ENCODE data around the gene NELL1. TPM values are rescaled to one million over a fixed set of nuclear protein-coding genes. Genes with fewer than 3 reads are reported as not detected.

The NELL1 gene
- total and polyA plus RNA-seq, 2 donors from 2014 or later = 0.31 to 14.8 TPM

DNA sequence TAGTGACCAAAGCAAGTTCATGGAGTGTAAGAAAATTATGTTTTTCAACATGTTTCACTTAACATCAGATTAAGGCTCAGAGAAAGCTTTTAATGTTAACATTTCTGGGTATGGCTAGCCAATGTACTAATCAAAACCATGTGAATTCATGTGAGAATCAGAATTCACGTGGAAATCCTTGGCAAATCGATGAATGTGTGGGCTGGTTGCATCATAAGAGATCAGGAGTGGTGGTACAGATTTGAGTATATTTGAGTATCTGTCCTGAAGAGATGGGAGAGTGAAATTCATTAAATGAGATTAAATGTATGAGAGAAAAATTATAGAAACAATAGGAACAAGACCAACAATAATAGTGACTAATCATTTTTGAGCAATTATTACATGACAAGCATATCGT is 884.9 kb downstream of the NELL1 start:
- TF ChIP-seq, protein P1, sequence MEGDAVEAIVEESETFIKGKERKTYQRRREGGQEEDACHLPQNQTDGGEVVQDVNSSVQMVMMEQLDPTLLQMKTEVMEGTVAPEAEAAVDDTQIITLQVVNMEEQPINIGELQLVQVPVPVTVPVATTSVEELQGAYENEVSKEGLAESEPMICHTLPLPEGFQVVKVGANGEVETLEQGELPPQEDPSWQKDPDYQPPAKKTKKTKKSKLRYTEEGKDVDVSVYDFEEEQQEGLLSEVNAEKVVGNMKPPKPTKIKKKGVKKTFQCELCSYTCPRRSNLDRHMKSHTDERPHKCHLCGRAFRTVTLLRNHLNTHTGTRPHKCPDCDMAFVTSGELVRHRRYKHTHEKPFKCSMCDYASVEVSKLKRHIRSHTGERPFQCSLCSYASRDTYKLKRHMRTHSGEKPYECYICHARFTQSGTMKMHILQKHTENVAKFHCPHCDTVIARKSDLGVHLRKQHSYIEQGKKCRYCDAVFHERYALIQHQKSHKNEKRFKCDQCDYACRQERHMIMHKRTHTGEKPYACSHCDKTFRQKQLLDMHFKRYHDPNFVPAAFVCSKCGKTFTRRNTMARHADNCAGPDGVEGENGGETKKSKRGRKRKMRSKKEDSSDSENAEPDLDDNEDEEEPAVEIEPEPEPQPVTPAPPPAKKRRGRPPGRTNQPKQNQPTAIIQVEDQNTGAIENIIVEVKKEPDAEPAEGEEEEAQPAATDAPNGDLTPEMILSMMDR (IDR thresholded peaks at IDR 0.05; ENCODE audit: borderline replicate concordance, extremely low read depth, insufficient read depth) = no peak
- intact Hi-C loops (cut with DNase I) = no loop called here
- no peak overlapping the region for H3K9ac ChIP-seq (ENCODE audit: low read length in 3 of 3)
- no peaks in the 10 kb centered on the region for H3K4me1 ChIP-seq (ENCODE audit: control insufficient read depth in 2 of 3, insufficient read depth in 2 of 3, low read depth in 1 of 3, low read length in 3 of 3)
- H3K27ac ChIP-seq (ENCODE audit: low read depth in 2 of 2, low read length in 2 of 2) = no peak overlapping the region
- DNase-seq = no peak
- H3K4me3 ChIP-seq (ENCODE audit: low read length in 3 of 3) = no peak overlapping the region
- no peak for FAIRE-seq
- no peaks in the 10 kb centered on the region for H3K27me3 ChIP-seq (ENCODE audit: control insufficient read depth, insufficient read depth, low read length)
- no peaks in the 10 kb centered on the region for H3K36me3 ChIP-seq (ENCODE audit: control insufficient read depth in 2 of 3, insufficient read depth in 3 of 3, low read length in 3 of 3)
- no peaks in the 10 kb centered on the region for H3K9me3 ChIP-seq (ENCODE audit: control insufficient read depth in 2 of 3, insufficient read depth in 1 of 3, low read length in 3 of 3)

GRCh38 chr11:21556926-21557325 is 887.5 kb downstream of the NELL1 start:
- no peak overlapping the region for H3K9ac ChIP-seq (ENCODE audit: low read length in 3 of 3)
- H3K27ac ChIP-seq (ENCODE audit: low read depth in 2 of 2, low read length in 2 of 2) = no peak overlapping the region
- H3K4me3 ChIP-seq (ENCODE audit: low read length in 3 of 3) = no peak overlapping the region
- no peaks in the 10 kb centered on the region for H3K27me3 ChIP-seq (ENCODE audit: control insufficient read depth, insufficient read depth, low read length)
- TF ChIP-seq, protein P1 (IDR thresholded peaks at IDR 0.05; ENCODE audit: borderline replicate concordance, extremely low read depth, insufficient read depth) = no peak
- H3K36me3 ChIP-seq (ENCODE audit: control insufficient read depth in 2 of 3, insufficient read depth in 3 of 3, low read length in 3 of 3) = no peaks in the 10 kb centered on the region
- no peaks in the 10 kb centered on the region for H3K9me3 ChIP-seq (ENCODE audit: control insufficient read depth in 2 of 3, insufficient read depth in 1 of 3, low read length in 3 of 3)
- peaks cover 0 to 5% (median 2%) of the 10 kb centered on the region in 3 donors for H3K4me1 ChIP-seq (ENCODE audit: control insufficient read depth in 2 of 3, insufficient read depth in 2 of 3, low read depth in 1 of 3, low read length in 3 of 3)
- intact Hi-C loops (cut with DNase I) = no loop called here
- FAIRE-seq = no peak
- DNase-seq = no peak

DNA sequence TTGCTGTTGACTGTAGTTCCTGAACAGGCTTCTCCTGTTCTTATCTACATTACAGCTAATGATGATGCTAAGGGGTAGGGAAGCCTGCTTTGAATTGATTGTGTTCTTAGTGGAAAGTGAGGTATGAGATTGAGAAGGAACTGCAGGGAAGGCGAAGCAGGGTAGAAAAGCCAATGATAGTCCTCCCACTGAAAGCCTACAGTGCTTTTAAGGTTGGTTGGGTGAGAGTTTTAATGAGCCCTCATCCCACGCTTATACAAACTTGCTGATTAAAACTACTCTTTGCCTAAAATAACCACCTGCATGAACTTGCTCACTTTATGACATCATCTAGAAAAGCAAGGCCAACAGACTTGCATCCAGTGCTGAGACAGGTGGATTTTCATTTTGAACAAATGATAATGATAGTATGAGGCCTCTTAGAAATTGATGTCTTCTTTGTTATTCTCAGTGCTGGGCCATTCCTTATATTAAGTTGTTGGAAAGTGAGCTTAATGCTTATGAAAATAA is 891.1 kb downstream of the NELL1 start:
- no peaks in the 10 kb centered on the region for H3K9me3 ChIP-seq (ENCODE audit: control insufficient read depth in 2 of 3, insufficient read depth in 1 of 3, low read length in 3 of 3)
- no peaks in the 10 kb centered on the region for H3K36me3 ChIP-seq (ENCODE audit: control insufficient read depth in 2 of 3, insufficient read depth in 3 of 3, low read length in 3 of 3)
- H3K4me1 ChIP-seq (ENCODE audit: control insufficient read depth in 2 of 3, insufficient read depth in 2 of 3, low read depth in 1 of 3, low read length in 3 of 3) = peaks cover 0 to 5% (median 2%) of the 10 kb centered on the region in 3 donors
- no peaks in the 10 kb centered on the region for H3K27me3 ChIP-seq (ENCODE audit: control insufficient read depth, insufficient read depth, low read length)
- H3K9ac ChIP-seq (ENCODE audit: low read length in 3 of 3) = no peak overlapping the region
- H3K27ac ChIP-seq (ENCODE audit: low read depth in 2 of 2, low read length in 2 of 2) = no peak overlapping the region
- FAIRE-seq = no peak
- H3K4me3 ChIP-seq (ENCODE audit: low read length in 3 of 3) = no peak overlapping the region
- TF ChIP-seq, protein P1 (IDR thresholded peaks at IDR 0.05; ENCODE audit: borderline replicate concordance, extremely low read depth, insufficient read depth) = no peak
- intact Hi-C loops (cut with DNase I) = no loop called here
- no peak for DNase-seq

DNA sequence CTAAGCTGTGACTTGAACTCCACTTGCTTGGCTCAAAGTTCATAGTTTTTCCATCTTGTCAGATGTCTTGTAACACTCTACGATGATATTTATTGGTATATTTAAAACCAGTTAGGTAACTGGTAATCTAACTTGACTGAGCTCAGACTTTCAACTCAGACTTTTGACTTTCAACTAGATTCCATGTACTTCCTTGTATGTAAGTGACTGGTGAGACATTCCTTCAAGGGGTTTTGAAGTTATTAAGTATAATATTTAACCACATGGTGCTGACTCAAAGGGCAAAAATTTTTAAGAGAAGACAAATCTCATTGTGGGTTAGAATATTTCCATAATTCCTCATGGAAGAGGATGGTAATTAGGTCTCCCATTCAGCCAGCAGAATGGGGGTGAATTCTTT is 892.2 kb downstream of the NELL1 start:
- TF ChIP-seq, protein P1 (IDR thresholded peaks at IDR 0.05; ENCODE audit: borderline replicate concordance, extremely low read depth, insufficient read depth) = no peak
- peaks cover 0 to 5% (median 2%) of the 10 kb centered on the region in 3 donors for H3K4me1 ChIP-seq (ENCODE audit: control insufficient read depth in 2 of 3, insufficient read depth in 2 of 3, low read depth in 1 of 3, low read length in 3 of 3)
- H3K9me3 ChIP-seq (ENCODE audit: control insufficient read depth in 2 of 3, insufficient read depth in 1 of 3, low read length in 3 of 3) = no peaks in the 10 kb centered on the region
- no peak overlapping the region for H3K9ac ChIP-seq (ENCODE audit: low read length in 3 of 3)
- no peak overlapping the region for H3K27ac ChIP-seq (ENCODE audit: low read depth in 2 of 2, low read length in 2 of 2)
- FAIRE-seq = no peak
- H3K4me3 ChIP-seq (ENCODE audit: low read length in 3 of 3) = no peak overlapping the region
- no peaks in the 10 kb centered on the region for H3K27me3 ChIP-seq (ENCODE audit: control insufficient read depth, insufficient read depth, low read length)
- H3K36me3 ChIP-seq (ENCODE audit: control insufficient read depth in 2 of 3, insufficient read depth in 3 of 3, low read length in 3 of 3) = no peaks in the 10 kb centered on the region
- intact Hi-C loops (cut with DNase I) = no loop called here
- peak in 2 of 5 donors; percentile 9 to 10 for DNase-seq

Measured in kidney (tissue), 14 donors.